HCT116 (cell line): ENCODE data around the gene HOXD13.

Source experiments
- SIN3A ChIP-seq: IDR thresholded peaks from 2 replicates; pipeline ENCODE4 v1.6.1; 2012; ENCODE audit warnings: low read depth
- TF ChIP-seq, protein P1 (sequence below), 3 experiments: fragments of 200-600 bp in 1 of 3; sonication (generic) in 1 of 3; IDR thresholded peaks in 2 of 3; conservative IDR thresholded peaks in 1 of 3; 2 replicates each; pipeline ENCODE4 v1.5.1; 2012 to 2017; ENCODE audit warnings: low read depth in 2 of 3, low read length in 2 of 3, antibody characterized with exemption in 1 of 3, borderline replicate concordance in 1 of 3, control low read depth in 1 of 3, mild to moderate bottlenecking in 1 of 3, mixed read lengths in 1 of 3, mixed run types in 1 of 3, moderate library complexity in 1 of 3; ENCODE audit not compliant: insufficient read depth in 1 of 3

DNA sequence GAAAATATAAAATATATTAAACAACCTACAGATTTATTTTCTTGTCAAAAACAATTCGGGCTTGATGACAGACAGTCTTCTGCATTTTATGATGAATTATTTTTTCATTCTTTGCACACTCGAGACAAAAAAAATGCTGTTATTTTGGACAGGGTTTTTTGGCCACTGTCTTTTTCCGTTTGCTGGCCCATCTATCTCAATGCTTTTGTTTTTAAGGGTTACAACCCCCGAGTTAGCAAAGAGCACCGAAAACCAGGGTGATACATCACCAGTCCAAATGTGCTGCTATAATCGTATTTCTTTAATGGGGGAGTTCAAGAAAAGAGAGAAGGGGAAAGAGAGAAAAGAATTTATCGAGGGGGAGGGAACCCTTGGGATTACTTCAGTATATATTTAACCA lies 16.5 kb upstream of the HOXD13 start:
- TF ChIP-seq SIN3A, result no peak
- TF ChIP-seq, protein P1, sequence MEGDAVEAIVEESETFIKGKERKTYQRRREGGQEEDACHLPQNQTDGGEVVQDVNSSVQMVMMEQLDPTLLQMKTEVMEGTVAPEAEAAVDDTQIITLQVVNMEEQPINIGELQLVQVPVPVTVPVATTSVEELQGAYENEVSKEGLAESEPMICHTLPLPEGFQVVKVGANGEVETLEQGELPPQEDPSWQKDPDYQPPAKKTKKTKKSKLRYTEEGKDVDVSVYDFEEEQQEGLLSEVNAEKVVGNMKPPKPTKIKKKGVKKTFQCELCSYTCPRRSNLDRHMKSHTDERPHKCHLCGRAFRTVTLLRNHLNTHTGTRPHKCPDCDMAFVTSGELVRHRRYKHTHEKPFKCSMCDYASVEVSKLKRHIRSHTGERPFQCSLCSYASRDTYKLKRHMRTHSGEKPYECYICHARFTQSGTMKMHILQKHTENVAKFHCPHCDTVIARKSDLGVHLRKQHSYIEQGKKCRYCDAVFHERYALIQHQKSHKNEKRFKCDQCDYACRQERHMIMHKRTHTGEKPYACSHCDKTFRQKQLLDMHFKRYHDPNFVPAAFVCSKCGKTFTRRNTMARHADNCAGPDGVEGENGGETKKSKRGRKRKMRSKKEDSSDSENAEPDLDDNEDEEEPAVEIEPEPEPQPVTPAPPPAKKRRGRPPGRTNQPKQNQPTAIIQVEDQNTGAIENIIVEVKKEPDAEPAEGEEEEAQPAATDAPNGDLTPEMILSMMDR (IDR thresholded peaks at IDR 0.05 in 2 of 3, conservative IDR thresholded peaks at IDR 0.05 in 1 of 3; ENCODE audit: borderline replicate concordance in 1 of 3, insufficient read depth in 1 of 3, low read depth in 2 of 3, low read length in 2 of 3), result no peak
